HepG2 (cell line): ENCODE measurements around the gene SLC2A10. TPM values are rescaled to one million over a fixed set of nuclear protein-coding genes. Genes with fewer than 3 reads are reported as not detected.

Source experiments
- AGO2 ChIP-seq: fragments of 200-400 bp; formaldehyde crosslinking; optimal IDR thresholded peaks from 2 replicates; pipeline ENCODE3; 2017; ENCODE audit warnings: mild to moderate bottlenecking, low read depth, low read length, moderate library complexity
- ARHGAP35 ChIP-seq: sonication (generic); formaldehyde crosslinking; IDR thresholded peaks from 2 replicates; pipeline ENCODE4 v1.9.0; 2022; ENCODE audit warnings: mild to moderate bottlenecking, inconsistent platforms, moderate library complexity, missing genetic modification reagents, borderline replicate concordance
- HCFC1 ChIP-seq: fragments of 150-350 bp; IDR thresholded peaks from 2 replicates; pipeline ENCODE4 v1.6.1; 2014; ENCODE audit warnings: low read depth, low read length
- MAFF ChIP-seq: IDR thresholded peaks from 2 replicates; pipeline ENCODE4 v1.6.1; 2011; ENCODE audit warnings: low read depth, low read length, improper control_type of control experiment
- MAFK ChIP-seq, 2 experiments: IDR thresholded peaks in 1 of 2; conservative IDR thresholded peaks in 1 of 2; 2 replicates each; pipeline ENCODE4 v1.6.1; 2011; ENCODE audit warnings: improper control_type of control experiment in 2 of 2, low read length in 2 of 2
- MLXIP ChIP-seq: sonication (generic); formaldehyde crosslinking; IDR thresholded peaks from 2 replicates; pipeline ENCODE4 v1.9.0; 2021; ENCODE audit warnings: missing genetic modification reagents, borderline replicate concordance
- RAD51 ChIP-seq: fragments of 450-650 bp; IDR thresholded peaks from 2 replicates; pipeline ENCODE4 v1.6.1; 2016; ENCODE audit warnings: borderline replicate concordance
- REPIN1 ChIP-seq: sonication (generic); formaldehyde crosslinking; IDR thresholded peaks from 2 replicates; pipeline ENCODE4 v1.8.0; 2022; ENCODE audit warnings: missing genetic modification reagents, low read depth, mild to moderate bottlenecking, borderline replicate concordance
- RFX3 ChIP-seq: IDR thresholded peaks from 2 replicates; pipeline ENCODE4 v1.6.1; 2016; ENCODE audit warnings: missing biosample characterization, missing genetic modification reagents
- SIN3B ChIP-seq: fragments of 150-350 bp; IDR thresholded peaks from 2 replicates; pipeline ENCODE4 v1.6.1; 2014; ENCODE audit warnings: low read length
- SMAD1 ChIP-seq: sonication (generic); formaldehyde crosslinking; IDR thresholded peaks from 2 replicates; pipeline ENCODE4 v1.4.0; 2020; ENCODE audit warnings: missing genetic modification reagents, low read depth, mild to moderate bottlenecking, borderline replicate concordance
- TEF ChIP-seq: sonication (generic); formaldehyde crosslinking; IDR thresholded peaks from 2 replicates; pipeline ENCODE4 v1.5.0; 2020; ENCODE audit warnings: missing genetic modification reagents
- U2AF1 ChIP-seq: fragments of 200-400 bp; formaldehyde crosslinking; optimal IDR thresholded peaks from 2 replicates; pipeline ENCODE3; 2017; ENCODE audit warnings: mild to moderate bottlenecking, low read depth, low read length
- ZBTB33 ChIP-seq: sonication (generic); formaldehyde crosslinking; IDR thresholded peaks from 2 replicates; pipeline ENCODE4 v1.4.0; 2020; ENCODE audit warnings: missing genetic modification reagents
- ZNF12 ChIP-seq: sonication (generic); formaldehyde crosslinking; IDR thresholded peaks from 2 replicates; pipeline ENCODE4 v1.5.0; 2020; ENCODE audit warnings: missing genetic modification reagents
- ZNF484 ChIP-seq: sonication (generic); formaldehyde crosslinking; IDR thresholded peaks from 2 replicates; pipeline ENCODE4 v1.5.1; 2020; ENCODE audit warnings: mild to moderate bottlenecking, low read depth, missing genetic modification reagents, borderline replicate concordance
- ZNF546 ChIP-seq: sonication (generic); formaldehyde crosslinking; conservative IDR thresholded peaks from 2 replicates; pipeline ENCODE4 v1.8.1; 2023; ENCODE audit warnings: mild to moderate bottlenecking, missing genetic modification reagents
- ZNF615 ChIP-seq: sonication (generic); formaldehyde crosslinking; IDR thresholded peaks from 2 replicates; pipeline ENCODE4 v1.5.0; 2020; ENCODE audit warnings: mild to moderate bottlenecking, missing genetic modification reagents, borderline replicate concordance
- ZNF672 ChIP-seq: sonication (generic); formaldehyde crosslinking; IDR thresholded peaks from 2 replicates; pipeline ENCODE4 v1.8.1; 2022; ENCODE audit warnings: missing genetic modification reagents
- ZNF674 ChIP-seq: sonication (generic); formaldehyde crosslinking; IDR thresholded peaks from 2 replicates; pipeline ENCODE4 v1.5.0; 2020; ENCODE audit warnings: low read depth, mild to moderate bottlenecking, missing genetic modification reagents
- ZNF781 ChIP-seq: sonication (generic); formaldehyde crosslinking; IDR thresholded peaks from 2 replicates; pipeline ENCODE4 v1.5.1; 2020; ENCODE audit warnings: borderline replicate concordance, mild to moderate bottlenecking, missing genetic modification reagents; ENCODE audit errors: not compliant biosample characterization
- ZSCAN22 ChIP-seq: sonication (generic); formaldehyde crosslinking; IDR thresholded peaks from 2 replicates; pipeline ENCODE4 v1.4.0; 2020; ENCODE audit warnings: mild to moderate bottlenecking, missing genetic modification reagents
- polyA plus RNA-seq, 8 experiments: library from polyadenylated mRNA; depleted of rRNA in 3 of 8; stranded (reverse) in 7 of 8; unstranded in 1 of 8; fragments of >200 nt; fragmentation: Illumina TruSeq in 4 of 8; extraction: Trizol in 4 of 8; gene quantifications; 2 replicates each; pipeline versions ENCODE4 v1.2.1 to v1.2.3, GENCODE V29; 2011 to 2016; ENCODE audit warnings: low read depth in 4 of 8, missing spikeins in 1 of 8, mixed read lengths in 1 of 8; ENCODE audit not compliant: insufficient read depth in 1 of 8
- total RNA-seq, 5 experiments: library from RNA; depleted of rRNA; stranded (reverse); fragments of >200 nt; fragmentation: Illumina TruSeq; extraction: Trizol; gene quantifications; 2 replicates each; pipeline ENCODE4 v1.2.3, GENCODE V29; 2016; ENCODE audit warnings: low read depth in 1 of 5
- TF ChIP-seq, protein P1 (sequence below): sonication (generic); formaldehyde crosslinking; IDR thresholded peaks from 2 replicates; pipeline ENCODE4 v1.5.0; 2020; ENCODE audit warnings: missing genetic modification reagents, mild to moderate bottlenecking, borderline replicate concordance

Gene SLC2A10
- total and polyA plus RNA-seq, 2 of the 13 experiments (the other 11 are each of a cell fraction or from before 2014, with no cell fraction given), result 16.0 to 18.4 TPM

DNA sequence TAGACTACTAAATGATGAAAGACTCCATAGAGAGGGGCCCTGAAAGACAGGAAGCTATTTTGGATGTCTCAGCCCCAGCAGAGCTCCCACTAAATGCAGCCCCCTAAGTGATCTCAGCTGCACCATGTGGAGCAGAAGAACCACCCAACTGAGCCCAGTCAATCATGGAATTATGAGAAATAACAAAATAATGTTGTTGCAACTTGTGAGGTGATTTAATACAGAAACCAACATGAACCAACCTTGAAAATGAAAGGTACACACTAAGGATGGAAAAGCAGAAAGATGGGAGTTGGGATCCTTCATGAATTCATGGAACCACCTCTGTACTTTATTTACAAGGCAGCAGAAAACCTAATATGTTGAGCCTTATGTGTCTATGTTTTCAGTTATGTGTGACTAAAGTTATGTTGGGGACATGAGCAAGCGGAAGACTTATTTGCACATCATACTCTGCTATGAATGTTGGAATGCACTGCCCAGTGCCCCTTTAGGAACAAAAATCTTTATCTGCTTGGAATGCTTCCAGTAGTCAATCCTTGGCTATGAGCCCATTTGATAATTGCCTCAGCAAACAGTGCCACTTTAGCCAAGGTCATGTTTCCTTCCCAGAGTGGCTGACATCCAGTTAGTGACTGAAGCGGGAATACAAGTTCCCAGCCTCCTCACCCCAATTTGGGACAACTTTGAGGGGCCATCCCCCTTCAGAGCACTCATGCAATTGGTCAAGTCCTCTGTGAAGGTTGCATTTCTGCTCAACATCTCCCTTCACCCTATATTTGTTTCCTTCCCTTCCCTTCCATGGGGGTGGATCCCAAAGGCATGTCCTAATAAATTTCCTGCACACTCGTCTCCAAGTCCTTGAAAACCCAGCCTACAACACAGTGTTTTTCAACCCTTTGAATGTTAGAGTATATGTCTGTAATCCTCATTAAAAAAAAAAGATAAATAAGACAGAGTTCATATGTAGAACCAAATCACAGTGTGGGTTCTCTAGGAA, 38.6 kb upstream of the SLC2A10 start (continued):
- TF ChIP-seq ZNF615 (CRISPR knock-in tag), result no peak
- TF ChIP-seq ZNF672 (CRISPR knock-in tag), result no peak
- TF ChIP-seq ARHGAP35 (CRISPR knock-in tag), result no peak; the same call in 1 of the 2 replicates
- no peak for TF ChIP-seq ZSCAN22 (CRISPR knock-in tag)
- TF ChIP-seq ZNF674 (CRISPR knock-in tag), result no peak
- no peak for TF ChIP-seq RAD51
- no peak for TF ChIP-seq AGO2
- TF ChIP-seq, protein P1, sequence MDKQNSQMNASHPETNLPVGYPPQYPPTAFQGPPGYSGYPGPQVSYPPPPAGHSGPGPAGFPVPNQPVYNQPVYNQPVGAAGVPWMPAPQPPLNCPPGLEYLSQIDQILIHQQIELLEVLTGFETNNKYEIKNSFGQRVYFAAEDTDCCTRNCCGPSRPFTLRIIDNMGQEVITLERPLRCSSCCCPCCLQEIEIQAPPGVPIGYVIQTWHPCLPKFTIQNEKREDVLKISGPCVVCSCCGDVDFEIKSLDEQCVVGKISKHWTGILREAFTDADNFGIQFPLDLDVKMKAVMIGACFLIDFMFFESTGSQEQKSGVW (CRISPR knock-in tag), result no peak
- 0 out of 2 replicates have a peak, but pooled peaks have one; percentile 19 for TF ChIP-seq MLXIP (CRISPR knock-in tag)
- TF ChIP-seq ZNF781 (CRISPR knock-in tag), result peak; percentile 93
- TF ChIP-seq REPIN1, result peak; percentile 69; the same call in 1 of the 2 replicates
- TF ChIP-seq ZBTB33 (CRISPR knock-in tag), result peak; percentile 58; the same call in 1 of the 2 replicates
- TF ChIP-seq MAFK (conservative IDR thresholded peaks at IDR 0.05 in 1 of 2, IDR thresholded peaks at IDR 0.05 in 1 of 2; ENCODE audit: low read length in 2 of 2), result no peak
- no peak for TF ChIP-seq HCFC1
- no peak for TF ChIP-seq SIN3B
- no peak for TF ChIP-seq ZNF546
- TF ChIP-seq TEF (CRISPR knock-in tag), result no peak
- no peak for TF ChIP-seq MAFF
- peak; percentile 77; the same call in 1 of the 2 replicates for TF ChIP-seq ZNF12
- TF ChIP-seq SMAD1 (CRISPR knock-in tag), result no peak
- no peak for TF ChIP-seq ZNF484 (CRISPR knock-in tag)
- no peak for TF ChIP-seq U2AF1
- TF ChIP-seq RFX3 (CRISPR knock-in tag), result peak; percentile 32; the same call in 1 of the 2 replicates
